Suprapubic skin (tissue), 4 donors: Measurements from ENCODE around the gene PPP2R5B.
A peak's percentile ranks its signal among the peaks of the same experiment; 100 is the strongest.

Source experiments
- EP300 ChIP-seq: sonication (generic); formaldehyde crosslinking; IDR thresholded peaks from one replicate; pipeline ENCODE4 v1.6.1; 2017; ENCODE audit warnings: antibody characterized with exemption
- POLR2A ChIP-seq, 2 donors: fragments of 450-650 bp; IDR thresholded peaks; one replicate each; pipeline ENCODE4 v1.6.1; 2017; ENCODE audit warnings: antibody characterized with exemption in 2 of 2, mild to moderate bottlenecking in 2 of 2, moderate library complexity in 2 of 2
- POLR2AphosphoS5 ChIP-seq, 3 donors: sonication (generic); formaldehyde crosslinking; IDR thresholded peaks; one replicate each; pipeline ENCODE4 v1.6.1; 2017; ENCODE audit warnings: antibody characterized with exemption in 3 of 3
- TF ChIP-seq, protein P1 (sequence below), 2 donors: fragments of 200-600 bp in 1 of 2; fragments of 450-650 bp in 1 of 2; sonication (generic) in 1 of 2; IDR thresholded peaks; one replicate each; pipeline ENCODE4 v1.5.1; 2016 to 2019; ENCODE audit warnings: antibody characterized with exemption in 2 of 2, mild to moderate bottlenecking in 1 of 2, moderate library complexity in 1 of 2

DNA sequence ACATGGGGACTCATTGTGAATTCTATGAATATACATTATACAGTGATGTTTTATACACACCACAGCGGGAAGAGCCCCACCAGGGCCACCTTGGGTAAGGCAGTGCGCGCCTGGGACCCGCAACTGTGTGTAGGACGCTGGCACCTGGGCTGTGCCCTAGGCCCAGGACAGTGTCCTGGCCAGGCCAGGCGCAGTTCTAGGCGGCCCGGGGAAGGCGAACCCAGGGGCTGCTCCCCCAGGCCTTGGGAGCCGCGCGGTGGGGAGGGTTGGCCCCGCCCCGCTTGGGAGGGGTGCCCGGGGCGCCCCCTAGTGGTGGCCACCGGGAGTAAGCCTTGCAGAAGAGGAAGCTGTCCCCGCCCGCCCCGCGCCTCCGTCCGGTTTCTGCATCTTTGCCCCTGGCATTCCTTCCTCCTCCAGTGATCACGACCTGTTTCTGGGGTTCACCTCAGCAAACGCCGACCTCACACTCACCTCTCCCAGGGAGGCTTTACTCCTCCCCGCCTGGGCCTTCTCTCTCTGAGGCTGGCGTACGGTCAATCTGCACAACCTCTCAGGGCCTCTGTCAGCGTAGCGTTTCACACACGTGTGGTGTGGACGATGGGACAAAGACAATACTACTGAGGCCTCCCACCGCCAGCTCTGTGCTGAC lies 36.6 kb upstream of the PPP2R5B start:
- TF ChIP-seq, protein P1, sequence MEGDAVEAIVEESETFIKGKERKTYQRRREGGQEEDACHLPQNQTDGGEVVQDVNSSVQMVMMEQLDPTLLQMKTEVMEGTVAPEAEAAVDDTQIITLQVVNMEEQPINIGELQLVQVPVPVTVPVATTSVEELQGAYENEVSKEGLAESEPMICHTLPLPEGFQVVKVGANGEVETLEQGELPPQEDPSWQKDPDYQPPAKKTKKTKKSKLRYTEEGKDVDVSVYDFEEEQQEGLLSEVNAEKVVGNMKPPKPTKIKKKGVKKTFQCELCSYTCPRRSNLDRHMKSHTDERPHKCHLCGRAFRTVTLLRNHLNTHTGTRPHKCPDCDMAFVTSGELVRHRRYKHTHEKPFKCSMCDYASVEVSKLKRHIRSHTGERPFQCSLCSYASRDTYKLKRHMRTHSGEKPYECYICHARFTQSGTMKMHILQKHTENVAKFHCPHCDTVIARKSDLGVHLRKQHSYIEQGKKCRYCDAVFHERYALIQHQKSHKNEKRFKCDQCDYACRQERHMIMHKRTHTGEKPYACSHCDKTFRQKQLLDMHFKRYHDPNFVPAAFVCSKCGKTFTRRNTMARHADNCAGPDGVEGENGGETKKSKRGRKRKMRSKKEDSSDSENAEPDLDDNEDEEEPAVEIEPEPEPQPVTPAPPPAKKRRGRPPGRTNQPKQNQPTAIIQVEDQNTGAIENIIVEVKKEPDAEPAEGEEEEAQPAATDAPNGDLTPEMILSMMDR (IDR thresholded peaks at IDR 0.05) = peak; percentile 94 to 98
- TF ChIP-seq POLR2A (IDR thresholded peaks at IDR 0.05) (no peak), EP300 (no peak), POLR2AphosphoS5 (IDR thresholded peaks at IDR 0.05) (no peak)
